GM23248 (cell line): ENCODE measurements around the gene LOXL3.

Source experiments
- EZH2 ChIP-seq: fragments of 200-600 bp; sonication (generic); IDR thresholded peaks from 2 replicates; pipeline ENCODE4 v1.6.1; 2018; ENCODE audit warnings: antibody characterized with exemption, mild to moderate bottlenecking; ENCODE audit not compliant: insufficient read depth, poor library complexity, severe bottlenecking
- EZH2phosphoT487 ChIP-seq: fragments of 200-600 bp; sonication (generic); IDR thresholded peaks from 2 replicates; pipeline ENCODE4 v1.6.1; 2018; ENCODE audit warnings: antibody characterized with exemption, moderate library complexity, mild to moderate bottlenecking, low read depth; ENCODE audit not compliant: insufficient read depth

GRCh38 chr2:74566754-74567085 is 13.0 kb upstream of the LOXL3 start:
- TF ChIP-seq EZH2phosphoT487, result peak; percentile 81; the same call in 1 of the 2 replicates
- no peak for TF ChIP-seq EZH2
